ENCODE measurements around the gene FNDC1.

DNA sequence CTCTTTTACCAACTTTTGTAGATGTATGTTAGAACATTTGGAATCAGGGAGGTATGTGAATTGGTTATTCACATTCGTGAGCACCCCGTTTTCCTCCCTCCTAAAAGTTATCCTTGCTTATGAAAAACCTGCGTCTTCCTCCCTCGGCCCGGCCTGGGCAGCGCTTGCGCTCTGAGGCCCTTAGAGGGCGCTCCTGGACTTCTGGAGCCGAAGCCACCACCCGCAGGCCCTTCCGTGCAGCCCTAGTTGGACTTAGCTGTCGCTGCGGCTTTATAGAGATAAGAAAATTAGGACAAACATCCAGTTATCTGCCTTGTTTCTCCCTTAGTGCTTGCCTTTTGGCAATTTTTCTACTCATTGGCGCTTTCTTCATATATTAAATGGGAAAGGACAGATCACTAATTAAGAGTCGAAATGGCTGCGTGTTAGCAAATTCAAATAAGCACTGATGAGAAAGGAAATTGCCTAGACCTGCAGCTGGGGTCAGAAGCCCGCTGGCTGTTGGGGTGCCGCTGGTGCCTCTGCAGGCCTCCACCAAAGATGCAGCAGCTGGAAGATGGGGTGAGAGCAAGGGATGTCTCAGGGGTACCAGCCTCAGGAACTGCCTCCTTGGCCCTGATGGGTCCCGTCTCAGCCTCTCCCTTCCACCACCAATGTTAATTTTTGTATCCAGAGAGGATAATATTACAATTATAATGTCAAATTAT is 5.2 kb downstream of the FNDC1 start:
- TF ChIP-seq, protein P1, sequence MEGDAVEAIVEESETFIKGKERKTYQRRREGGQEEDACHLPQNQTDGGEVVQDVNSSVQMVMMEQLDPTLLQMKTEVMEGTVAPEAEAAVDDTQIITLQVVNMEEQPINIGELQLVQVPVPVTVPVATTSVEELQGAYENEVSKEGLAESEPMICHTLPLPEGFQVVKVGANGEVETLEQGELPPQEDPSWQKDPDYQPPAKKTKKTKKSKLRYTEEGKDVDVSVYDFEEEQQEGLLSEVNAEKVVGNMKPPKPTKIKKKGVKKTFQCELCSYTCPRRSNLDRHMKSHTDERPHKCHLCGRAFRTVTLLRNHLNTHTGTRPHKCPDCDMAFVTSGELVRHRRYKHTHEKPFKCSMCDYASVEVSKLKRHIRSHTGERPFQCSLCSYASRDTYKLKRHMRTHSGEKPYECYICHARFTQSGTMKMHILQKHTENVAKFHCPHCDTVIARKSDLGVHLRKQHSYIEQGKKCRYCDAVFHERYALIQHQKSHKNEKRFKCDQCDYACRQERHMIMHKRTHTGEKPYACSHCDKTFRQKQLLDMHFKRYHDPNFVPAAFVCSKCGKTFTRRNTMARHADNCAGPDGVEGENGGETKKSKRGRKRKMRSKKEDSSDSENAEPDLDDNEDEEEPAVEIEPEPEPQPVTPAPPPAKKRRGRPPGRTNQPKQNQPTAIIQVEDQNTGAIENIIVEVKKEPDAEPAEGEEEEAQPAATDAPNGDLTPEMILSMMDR (IDR thresholded peaks at IDR 0.05): peak; percentile 97
- TF ChIP-seq EZH2 (IDR thresholded peaks at IDR 0.05): peak; percentile 53

Data from neural progenitor cell (in vitro differentiated cells).